ENCODE measurements around the gene PFKL.
"Not testable (repeated sequence)": the region's sequence is repeated elsewhere in the genome, so short reads cannot be mapped to it uniquely, and the experiment has no call there.

Gene PFKL

GRCh38 chr21:44342981-44343380, 43.1 kb downstream of the PFKL start:
- DNase-seq (ENCODE audit: low read depth in 2 of 2, low spot score in 1 of 2), result not testable (repeated sequence)

- no peak for DNase-seq (ENCODE audit: low read depth in 2 of 2, low spot score in 1 of 2)
These were observed 44.8 kb downstream of the PFKL start for GRCh38 chr21:44344541-44345183.

- DNase-seq (ENCODE audit: low read depth in 2 of 2, low spot score in 1 of 2), result no peak
These were observed 45.6 kb downstream of the PFKL start for GRCh38 chr21:44345495-44345894.

GRCh38 chr21:44347911-44348451, 48.1 kb downstream of the PFKL start:
- DNase-seq (ENCODE audit: low read depth in 2 of 2, low spot score in 1 of 2), result no peak

GRCh38 chr21:44348861-44349260, 49.0 kb downstream of the PFKL start:
- no peak for DNase-seq (ENCODE audit: low read depth in 2 of 2, low spot score in 1 of 2)

GRCh38 chr21:44349416-44349846, 49.6 kb downstream of the PFKL start:
- no peak for DNase-seq (ENCODE audit: low read depth in 2 of 2, low spot score in 1 of 2)

GRCh38 chr21:44349847-44350772, 50.3 kb downstream of the PFKL start:
- DNase-seq (ENCODE audit: low read depth in 2 of 2, low spot score in 1 of 2), result no peak

- DNase-seq (ENCODE audit: low read depth in 2 of 2, low spot score in 1 of 2), result no peak
These were observed 51.1 kb downstream of the PFKL start for GRCh38 chr21:44350773-44351481.

GRCh38 chr21:44351535-44352252, 51.8 kb downstream of the PFKL start:
- no peak for DNase-seq (ENCODE audit: low read depth in 2 of 2, low spot score in 1 of 2)

- no peak for DNase-seq (ENCODE audit: low read depth in 2 of 2, low spot score in 1 of 2)
These were observed 52.5 kb downstream of the PFKL start for GRCh38 chr21:44352253-44352860.

- peak in 1 of 2 donors; percentile 8 for DNase-seq (ENCODE audit: low read depth in 2 of 2, low spot score in 1 of 2)
These were observed 53.5 kb downstream of the PFKL start, which contains the start of gene TRPM2 for GRCh38 chr21:44353191-44353970. Gene TRPM2 (plus strand): TSS chr21:44353621. CDS start chr21:44353701, 80 bp downstream.

GRCh38 chr21:44354001-44354405, 54.1 kb downstream of the PFKL start:
- DNase-seq (ENCODE audit: low read depth in 2 of 2, low spot score in 1 of 2), result no peak

- DNase-seq (ENCODE audit: low read depth in 2 of 2, low spot score in 1 of 2), result no peak
These were observed 55.2 kb downstream of the PFKL start for GRCh38 chr21:44354775-44355771.

GRCh38 chr21:44356160-44356559, 56.3 kb downstream of the PFKL start:
- no peak for DNase-seq (ENCODE audit: low read depth in 2 of 2, low spot score in 1 of 2)

- DNase-seq (ENCODE audit: low read depth in 2 of 2, low spot score in 1 of 2), result no peak
These were observed 56.8 kb downstream of the PFKL start for GRCh38 chr21:44356636-44357035.

GRCh38 chr21:44357064-44357837, 57.4 kb downstream of the PFKL start:
- no peak for DNase-seq (ENCODE audit: low read depth in 2 of 2, low spot score in 1 of 2)

GRCh38 chr21:44359396-44359795, 59.5 kb downstream of the PFKL start:
- no peak for DNase-seq (ENCODE audit: low read depth in 2 of 2, low spot score in 1 of 2)

Data from stimulated activated CD8-positive, alpha-beta memory T cell treated with anti-CD3 and anti-CD28 coated beads, Interleukin-4, amount 100 ng/mL, for 4 hours (primary cell).